Fibroblast of the conjunctiva (primary cell): Measurements from ENCODE around the gene COL24A1.
"Not testable (repeated sequence)": the region's sequence is repeated elsewhere in the genome, so short reads cannot be mapped to it uniquely, and the experiment has no call there.

Experiments
- DNase-seq: peaks from one replicate; pipeline ENCODE4 v3.0.0-alpha.2; 2010; ENCODE audit warnings: low read depth

COL24A1 gene

GRCh38 chr1:85888921-85889320, 267.7 kb downstream of the COL24A1 start:
- no peak for DNase-seq

DNA sequence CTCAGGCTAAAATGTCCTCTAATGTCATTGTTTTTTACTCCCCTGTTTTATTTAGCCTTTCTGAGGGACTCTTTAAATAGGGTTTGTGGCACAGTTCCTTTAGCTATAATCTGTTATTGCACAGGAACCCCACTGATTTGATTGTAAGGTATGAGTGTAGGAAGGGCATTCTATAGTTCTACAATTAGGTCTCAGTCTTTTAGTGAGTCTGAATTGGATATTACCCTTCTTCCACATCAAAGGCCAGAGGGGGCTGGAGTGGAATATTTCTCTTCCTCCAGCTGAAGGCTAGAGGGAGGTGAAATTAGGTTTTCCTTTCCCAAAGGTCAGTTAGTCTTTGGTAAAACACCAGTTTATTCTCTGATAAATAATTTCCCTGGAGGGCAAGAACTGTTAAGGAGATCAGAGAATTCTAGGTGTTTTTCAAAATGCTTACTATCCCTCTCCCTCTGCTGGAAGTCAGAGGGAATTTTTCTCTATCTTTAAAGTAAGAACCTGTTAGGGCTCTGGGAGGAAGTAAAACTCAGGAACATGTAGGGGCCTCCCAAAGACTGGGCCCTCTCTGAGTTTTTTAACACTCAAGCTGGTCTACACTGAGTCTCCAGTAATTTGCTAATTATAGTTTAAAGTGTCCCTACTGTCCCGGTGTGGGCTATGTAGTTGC, 272.1 kb downstream of the COL24A1 start:
- peak; percentile 6 for DNase-seq

DNA sequence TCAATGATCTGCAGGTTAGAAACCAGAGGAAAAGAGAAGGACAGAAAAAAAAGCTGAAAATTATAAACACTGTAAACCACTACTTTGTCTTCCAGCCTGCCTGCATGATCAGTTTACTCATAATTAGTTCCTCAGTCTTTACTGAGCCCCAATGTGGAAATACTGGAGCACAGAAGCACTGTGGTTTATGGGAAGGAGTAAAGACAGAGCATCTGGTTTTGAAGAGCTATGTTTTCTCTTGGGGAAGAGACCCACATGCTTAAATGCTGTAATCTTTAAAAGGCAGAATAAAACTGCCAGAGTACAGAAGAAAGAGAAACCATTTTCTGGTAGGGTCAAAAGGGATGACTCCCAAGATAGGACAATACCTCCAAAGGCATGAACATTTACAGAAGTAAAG, 289.4 kb downstream of the COL24A1 start:
- no peak for DNase-seq

GRCh38 chr1:85865213-85865612, 291.4 kb downstream of the COL24A1 start:
- no peak for DNase-seq

- no peak for DNase-seq
Measured at GRCh38 chr1:85864727-85865126, 291.8 kb downstream of the COL24A1 start.

DNA sequence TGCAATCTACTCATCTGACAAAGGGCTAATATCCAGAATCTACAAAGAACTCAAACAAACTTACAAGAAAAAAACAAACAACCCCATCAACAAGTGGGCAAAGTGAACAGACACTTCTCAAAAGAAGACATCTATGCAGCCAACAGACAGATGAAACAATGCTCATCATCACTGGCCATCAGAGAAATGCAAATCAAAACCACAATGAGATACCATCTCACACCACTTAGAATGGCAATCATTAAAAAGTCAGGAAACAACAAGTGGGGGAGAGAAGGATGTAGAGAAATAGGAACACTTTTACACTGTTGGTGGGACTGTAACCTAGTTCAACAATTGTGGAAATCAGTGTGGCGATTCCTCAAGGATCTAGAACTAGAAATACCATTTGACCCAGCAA, 292.9 kb downstream of the COL24A1 start:
- not testable (repeated sequence) for DNase-seq

DNA sequence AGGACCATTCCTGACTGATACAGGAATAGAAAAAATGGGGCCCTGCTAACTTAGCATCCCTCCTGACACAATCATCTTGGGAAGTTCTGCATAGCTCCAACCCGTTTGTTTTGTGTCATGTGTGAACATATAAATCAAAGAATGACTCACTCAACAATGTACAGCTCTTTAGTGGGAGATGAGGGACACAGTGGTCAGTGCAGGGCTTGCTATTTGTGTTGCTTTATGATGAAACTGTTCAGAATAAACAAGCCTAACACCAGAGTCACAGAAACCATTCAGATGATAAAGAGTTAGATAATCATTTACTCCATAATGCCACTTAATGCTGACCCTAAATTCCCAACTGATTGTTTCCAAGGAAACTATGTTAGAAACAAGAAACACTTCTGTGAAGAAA, 294.1 kb downstream of the COL24A1 start:
- DNase-seq = no peak

- DNase-seq = no peak
Measured at GRCh38 chr1:85857991-85858390, 298.6 kb downstream of the COL24A1 start.

DNA sequence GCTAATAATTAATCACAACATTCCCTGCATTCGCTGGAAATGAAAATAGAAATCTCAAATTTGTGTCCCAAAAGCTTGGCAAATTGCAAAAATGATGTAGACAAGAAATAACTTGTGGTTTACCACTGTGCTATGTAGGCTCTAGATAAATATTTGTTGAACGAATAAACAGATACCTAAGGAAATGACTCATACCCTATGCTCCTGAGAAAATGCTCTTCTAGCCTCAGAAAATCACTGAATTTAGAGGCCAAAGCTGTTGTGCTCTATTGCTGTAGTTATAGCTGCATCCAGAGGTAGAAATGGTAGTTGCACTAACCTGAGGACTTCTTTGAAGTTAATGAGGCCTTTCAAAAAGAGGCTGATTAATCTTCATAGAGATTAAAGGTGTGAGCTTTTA, 306.3 kb downstream of the COL24A1 start:
- DNase-seq = peak; percentile 48

DNA sequence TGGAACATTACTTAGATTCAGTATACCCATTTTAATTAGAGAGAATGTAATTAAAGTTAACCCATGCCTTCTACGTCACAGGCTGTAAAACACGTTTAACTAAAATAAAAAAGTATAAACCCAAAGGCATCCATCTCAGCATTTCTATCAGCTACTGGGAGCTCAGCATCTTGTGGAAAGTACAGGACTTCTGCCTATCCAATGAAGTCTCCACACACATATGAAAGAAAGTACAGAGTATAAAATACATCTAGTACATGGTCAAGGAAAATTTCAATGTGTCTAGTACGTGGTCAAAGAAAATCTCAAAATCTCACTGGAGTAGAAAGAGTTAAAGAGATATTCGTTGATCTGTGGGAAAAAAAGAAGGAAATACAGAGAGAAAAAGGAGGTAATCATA, 306.9 kb downstream of the COL24A1 start:
- no peak for DNase-seq

DNA sequence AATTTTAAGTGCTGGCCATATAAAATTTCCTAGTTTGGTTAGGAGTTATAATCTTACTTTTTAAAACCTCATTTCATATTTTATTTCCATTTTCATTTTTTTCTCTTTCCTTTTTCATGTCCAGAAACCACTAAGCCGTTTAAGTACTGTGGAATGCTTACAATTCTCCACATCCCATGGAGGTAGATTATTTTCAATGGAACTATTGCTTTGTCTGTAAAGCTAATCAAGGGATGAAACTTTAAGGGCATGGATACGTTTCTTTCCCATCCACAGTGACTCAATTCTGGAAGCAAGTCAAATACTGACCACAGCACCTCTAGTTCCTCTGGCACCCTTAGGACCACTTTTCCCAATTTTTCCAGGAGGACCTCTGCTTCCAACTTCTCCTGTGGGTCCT, 309.2 kb downstream of the COL24A1 start:
- DNase-seq = no peak

DNA sequence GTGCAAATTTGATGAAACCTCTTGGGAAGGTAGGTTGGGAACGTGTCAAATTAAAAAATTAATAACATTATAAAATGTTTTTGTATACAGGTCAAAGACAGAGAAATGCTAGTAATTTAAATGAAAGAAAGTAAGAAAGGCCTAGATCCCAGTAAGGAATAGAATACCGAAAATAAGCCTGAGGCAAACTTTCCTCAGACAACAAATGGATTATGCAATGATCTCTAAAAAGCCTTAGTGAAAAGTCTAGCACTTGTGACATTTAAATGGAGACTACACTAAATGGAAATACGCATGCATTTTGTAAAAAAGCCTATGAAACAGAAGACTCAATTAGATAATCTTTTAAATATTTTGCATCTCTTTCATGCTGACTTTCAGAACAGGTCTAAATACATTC, 309.9 kb downstream of the COL24A1 start:
- no peak for DNase-seq

- DNase-seq = no peak
Measured at GRCh38 chr1:85839459-85839858, 317.1 kb downstream of the COL24A1 start.

DNA sequence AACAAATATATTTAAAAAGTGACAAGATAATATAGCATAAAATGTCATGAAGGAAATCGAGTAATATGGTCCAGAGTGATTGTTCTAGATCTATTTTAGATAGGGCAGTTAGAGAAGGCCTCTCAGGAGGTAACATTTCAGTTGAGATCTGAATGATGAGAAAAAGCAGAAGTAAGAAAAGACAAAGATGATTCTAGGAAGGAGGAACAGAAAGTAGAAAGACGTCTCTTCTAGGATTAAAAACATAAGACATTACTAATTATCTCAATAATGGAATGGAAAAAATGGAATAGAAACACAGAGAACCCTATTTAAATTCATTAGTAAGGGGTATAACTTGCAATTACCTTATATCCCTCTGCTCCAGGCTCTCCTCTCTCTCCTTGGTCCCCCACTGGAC, 318.3 kb downstream of the COL24A1 start:
- no peak for DNase-seq

- no peak for DNase-seq
Measured at GRCh38 chr1:85836736-85837135, 319.8 kb downstream of the COL24A1 start.

DNA sequence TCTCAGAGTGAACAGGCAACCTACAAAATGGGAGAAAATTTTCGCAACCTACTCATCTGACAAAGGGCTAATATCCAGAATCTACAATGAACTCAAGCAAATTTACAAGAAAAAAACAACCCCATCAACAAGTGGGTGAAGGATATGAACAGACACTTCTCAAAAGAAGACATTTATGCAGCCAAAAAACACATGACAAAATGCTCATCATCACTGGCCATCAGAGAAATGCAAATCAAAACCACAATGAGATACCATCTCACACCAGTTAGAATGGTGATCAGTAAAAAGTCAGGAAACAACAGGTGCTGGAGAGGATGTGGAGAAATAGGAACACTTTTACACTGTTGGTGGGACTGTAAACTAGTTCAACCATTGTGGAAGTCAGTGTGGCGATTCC, 323.4 kb downstream of the COL24A1 start:
- not testable (repeated sequence) for DNase-seq

- no peak for DNase-seq
Measured at GRCh38 chr1:85830837-85831236, 325.7 kb downstream of the COL24A1 start.

DNA sequence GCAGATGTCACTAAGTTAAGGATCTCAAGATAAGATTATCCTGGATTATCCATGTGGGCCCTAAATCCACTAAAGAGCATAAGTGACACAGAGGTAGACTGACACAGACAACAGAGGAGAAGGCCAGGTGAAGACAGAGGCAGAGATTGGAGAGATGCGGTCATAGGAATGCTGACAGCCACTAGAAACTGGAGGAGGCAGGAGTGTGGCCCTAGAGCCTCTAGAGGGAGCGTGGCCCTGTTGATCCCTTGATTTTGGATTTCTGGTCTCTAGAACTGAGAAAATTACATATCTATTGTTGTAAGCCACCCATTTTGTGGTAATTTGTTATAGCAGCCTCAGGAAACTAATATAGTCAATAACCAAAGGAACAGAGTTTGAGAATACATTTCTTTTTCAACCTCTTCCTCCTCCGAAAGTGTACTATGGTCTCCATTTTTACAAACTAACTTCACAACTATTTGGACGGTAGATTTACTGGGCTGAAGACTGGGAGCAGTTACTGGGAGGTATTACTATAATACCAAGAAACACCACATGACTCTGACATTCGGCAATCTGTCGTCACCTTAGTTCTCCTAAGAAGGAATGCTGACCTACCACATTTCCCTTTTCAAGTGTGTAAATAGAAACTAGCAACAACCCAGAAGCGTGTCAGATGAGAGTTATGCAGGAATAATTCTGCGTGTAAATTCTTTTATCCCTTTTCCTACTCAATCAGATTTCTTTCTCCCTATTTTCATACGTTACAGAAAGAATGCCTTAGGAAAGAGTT, 332.3 kb downstream of the COL24A1 start:
- no peak for DNase-seq

DNA sequence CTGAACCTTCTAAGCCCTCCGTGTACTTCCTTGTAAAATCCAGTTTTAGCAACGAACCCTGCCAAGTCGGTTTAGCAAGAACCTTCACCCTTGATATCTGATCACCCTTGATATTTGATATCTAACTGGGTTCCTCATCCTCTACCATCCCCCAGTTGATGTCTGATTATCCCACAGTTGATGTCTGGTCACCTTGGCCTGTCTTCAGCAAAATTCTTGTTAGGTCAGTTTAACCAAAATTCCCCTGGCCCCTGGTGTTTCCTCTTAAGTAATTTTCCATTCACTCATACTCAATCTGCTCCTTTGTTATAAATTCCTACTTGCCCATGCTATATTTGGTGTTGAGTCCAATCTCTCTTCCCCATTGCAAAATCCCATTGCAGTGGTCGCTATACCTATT, 333.9 kb downstream of the COL24A1 start:
- no peak for DNase-seq

- DNase-seq = peak; percentile 2
Measured at GRCh38 chr1:85818371-85818770, 338.2 kb downstream of the COL24A1 start.

GRCh38 chr1:85816606-85817005, 340.0 kb downstream of the COL24A1 start:
- DNase-seq = no peak

DNA sequence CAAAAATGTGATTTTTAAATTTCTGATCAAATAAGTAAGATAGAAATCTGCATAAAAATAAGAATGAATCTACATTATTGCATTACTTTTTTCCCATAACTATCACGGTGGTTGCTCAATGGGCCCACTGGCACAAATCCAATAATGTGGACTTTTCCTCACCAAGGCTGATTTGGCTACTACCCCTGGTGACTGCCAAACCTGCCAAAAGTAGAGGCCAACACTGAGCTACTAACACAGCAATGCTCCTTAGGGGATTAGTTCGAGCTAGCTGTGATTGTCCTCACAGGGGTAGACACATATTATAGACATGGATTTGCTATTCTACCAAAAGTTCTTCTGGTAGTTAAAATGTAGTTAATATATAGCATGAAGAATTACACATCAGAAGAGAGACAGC, 340.7 kb downstream of the COL24A1 start:
- no peak for DNase-seq

DNA sequence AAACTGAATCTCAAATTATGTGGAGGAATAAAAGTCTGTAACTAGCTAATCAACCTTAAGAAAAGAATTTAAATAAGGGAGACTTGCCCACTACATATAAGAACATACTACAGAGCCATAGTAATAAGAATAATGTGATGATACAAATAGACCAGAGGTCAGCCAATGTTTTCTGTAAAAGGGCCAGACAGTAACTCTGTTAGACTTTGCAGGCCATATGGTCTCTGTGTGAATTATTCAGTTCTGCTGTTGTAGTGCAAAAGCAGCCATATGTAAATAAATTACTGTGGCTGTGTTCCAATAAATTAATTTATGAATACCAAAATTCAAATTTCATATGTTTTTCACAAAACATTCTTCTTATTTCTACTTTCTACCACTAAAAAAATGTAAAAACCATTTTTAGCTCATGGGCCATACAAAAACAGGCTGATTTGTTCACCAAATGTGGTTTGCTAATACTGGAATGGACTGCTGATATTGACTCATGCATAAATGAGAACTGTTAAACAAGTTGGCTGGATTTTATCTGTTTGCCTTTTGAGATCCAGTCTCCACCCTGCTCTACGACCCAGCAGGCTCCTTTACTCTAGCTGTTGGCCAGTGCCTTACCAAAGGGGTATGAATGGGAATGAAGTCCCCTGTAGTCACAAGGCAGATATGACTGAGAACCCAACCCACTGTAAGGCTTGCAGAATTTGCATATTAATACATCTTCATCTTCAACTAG, 350.2 kb downstream of the COL24A1 start:
- no peak for DNase-seq
